A673 (cell line): ENCODE results near the gene PCBP2. TPM values are rescaled to one million over a fixed set of nuclear protein-coding genes. Genes with fewer than 3 reads are reported as not detected.

Experiments used
- BruUV-seq: library from RNA; stranded (reverse); fragments of 400-500 nt; replicated peaks from 2 replicates; lab custom pipeline; 2021; lab: Mats Ljungman, UMichigan
- CTCF ChIA-PET: fragments of 300-600 bp; sonication (Branson Sonifier 250); formaldehyde crosslinking; loops from one replicate; lab custom pipeline; 2022; ENCODE audit warnings: antibody characterized with exemption; lab: Charles Lee
- POLR2A ChIA-PET: fragments of 300-600 bp; sonication (Branson Sonifier 250); formaldehyde crosslinking; loops from one replicate; lab custom pipeline; 2022; ENCODE audit warnings: antibody characterized with exemption; ENCODE audit not compliant: low non-redundant PET; lab: Charles Lee
- DNase-seq: peaks from one replicate; pipeline ENCODE4 v3.0.0-alpha.2; 2015; ENCODE audit warnings: low spot score
- H3K27ac ChIP-seq: fragments of 200-600 bp; sonication (generic); 2 replicates; pipeline ENCODE4 v1.5.1; 2016; ENCODE audit warnings: mixed run types, low read depth, mild to moderate bottlenecking, mixed read lengths, antibody characterized with exemption, low read length; ENCODE audit not compliant: poor library complexity, severe bottlenecking
- H3K27me3 ChIP-seq: fragments of 200-600 bp; sonication (generic); replicated peaks from 2 replicates; pipeline ENCODE4 v1.6.1; 2017; ENCODE audit warnings: mixed run types, low read depth, mild to moderate bottlenecking, mixed read lengths, antibody characterized with exemption, low read length; ENCODE audit not compliant: insufficient read depth, poor library complexity
- H3K36me3 ChIP-seq: fragments of 200-600 bp; sonication (generic); 2 replicates; pipeline ENCODE4 v1.6.1; 2016; ENCODE audit warnings: mixed run types, mild to moderate bottlenecking, mixed read lengths, antibody characterized with exemption, low read length; ENCODE audit not compliant: insufficient read depth, poor library complexity, severe bottlenecking
- H3K4me1 ChIP-seq: fragments of 200-600 bp; sonication (generic); 2 replicates; pipeline ENCODE4 v1.6.1; 2017; ENCODE audit warnings: mixed run types, mild to moderate bottlenecking, mixed read lengths, antibody characterized with exemption, low read length; ENCODE audit not compliant: insufficient read depth, poor library complexity, severe bottlenecking
- H3K4me3 ChIP-seq: fragments of 200-600 bp; sonication (generic); 2 replicates; pipeline ENCODE4 v1.5.1; 2016; ENCODE audit warnings: low read depth, mixed run types, mild to moderate bottlenecking, mixed read lengths, low read length; ENCODE audit not compliant: poor library complexity, severe bottlenecking
- H3K9me3 ChIP-seq: fragments of 200-600 bp; sonication (generic); 2 replicates; pipeline ENCODE4 v1.6.1; 2016; ENCODE audit warnings: mixed run types, low read depth, mild to moderate bottlenecking, mixed read lengths, antibody characterized with exemption, low read length; ENCODE audit not compliant: poor library complexity, severe bottlenecking
- EZH2 ChIP-seq: fragments of 200-600 bp; sonication (generic); IDR thresholded peaks from 2 replicates; pipeline ENCODE4 v1.6.1; 2017; ENCODE audit warnings: borderline replicate concordance, low read depth, mild to moderate bottlenecking, mixed read lengths, antibody characterized with exemption, low read length; ENCODE audit not compliant: poor library complexity, severe bottlenecking
- intact Hi-C: fragments of 100-400 bp; cut with micrococcal nuclease; formaldehyde crosslinking; loops from one replicate; pipeline ENCODE4 v1.10.0; 2022; ENCODE audit not compliant: unreplicated experiment
- total RNA-seq: library from RNA; stranded (reverse); gene quantifications from 2 replicates; pipeline ENCODE4 v1.2.3, GENCODE V29; 2021
- TF ChIP-seq, protein P1 (sequence below): fragments of 300-800, 200-600 bp; sonication (generic); conservative IDR thresholded peaks from 2 replicates; pipeline ENCODE4 v1.5.1; 2017; ENCODE audit warnings: low read depth, mild to moderate bottlenecking, antibody characterized with exemption, low read length, moderate library complexity, mixed read lengths

PCBP2 gene
- total RNA-seq, 1 experiment from 2014 or later, result 1,215 TPM

DNA sequence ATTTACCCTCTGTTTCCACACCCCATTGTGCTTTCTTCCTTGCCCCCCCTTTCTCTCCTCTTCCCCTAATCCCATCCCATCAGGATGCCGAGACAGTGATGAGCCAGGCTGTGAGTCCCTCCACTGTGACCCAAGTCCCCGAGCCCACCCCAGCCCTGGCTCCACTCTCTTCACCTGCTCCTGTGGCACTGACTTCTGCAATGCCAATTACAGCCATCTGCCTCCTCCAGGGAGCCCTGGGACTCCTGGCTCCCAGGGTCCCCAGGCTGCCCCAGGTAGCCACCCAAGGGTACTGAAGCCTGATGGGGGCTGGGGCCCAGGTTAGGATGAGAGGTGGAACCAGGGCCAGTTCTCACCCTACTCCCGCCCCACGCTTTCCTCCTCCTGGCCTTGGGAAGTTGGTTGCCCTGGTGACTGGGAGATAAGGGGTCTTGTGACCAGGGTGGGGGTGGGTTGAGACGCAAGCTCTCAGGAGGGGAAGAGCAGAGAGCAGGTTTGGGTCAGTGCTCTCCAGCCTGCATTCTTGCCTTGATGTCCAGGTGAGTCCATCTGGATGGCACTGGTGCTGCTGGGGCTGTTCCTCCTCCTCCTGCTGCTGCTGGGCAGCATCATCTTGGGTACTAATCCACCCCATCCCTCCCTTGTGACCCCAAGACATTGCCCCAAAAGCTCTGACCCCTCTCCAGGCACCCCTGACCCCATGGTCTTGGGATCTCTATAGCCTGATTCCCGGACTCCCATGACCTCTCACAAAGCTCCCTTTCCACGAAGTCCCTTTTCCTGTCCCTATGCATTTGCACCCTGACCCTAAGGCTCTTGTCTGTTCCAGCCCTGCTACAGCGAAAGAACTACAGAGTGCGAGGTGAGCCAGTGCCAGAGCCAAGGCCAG lies 27.0 kb upstream of the PCBP2 start:
- Histone ChIP-seq H3K4me1 (peaks cover 10% of the 10 kb centered on the region), H3K27ac (no peak overlapping the region), H3K9me3 (no peaks in the 10 kb centered on the region), H3K27me3 (no peaks in the 10 kb centered on the region), H3K4me3 (no peak overlapping the region), H3K36me3 (no peaks in the 10 kb centered on the region)
- intact Hi-C loops, result no loop called here
- BruUV-seq, result no TSS peak
- TF ChIP-seq EZH2, result no peak
- TF ChIP-seq, protein P1, sequence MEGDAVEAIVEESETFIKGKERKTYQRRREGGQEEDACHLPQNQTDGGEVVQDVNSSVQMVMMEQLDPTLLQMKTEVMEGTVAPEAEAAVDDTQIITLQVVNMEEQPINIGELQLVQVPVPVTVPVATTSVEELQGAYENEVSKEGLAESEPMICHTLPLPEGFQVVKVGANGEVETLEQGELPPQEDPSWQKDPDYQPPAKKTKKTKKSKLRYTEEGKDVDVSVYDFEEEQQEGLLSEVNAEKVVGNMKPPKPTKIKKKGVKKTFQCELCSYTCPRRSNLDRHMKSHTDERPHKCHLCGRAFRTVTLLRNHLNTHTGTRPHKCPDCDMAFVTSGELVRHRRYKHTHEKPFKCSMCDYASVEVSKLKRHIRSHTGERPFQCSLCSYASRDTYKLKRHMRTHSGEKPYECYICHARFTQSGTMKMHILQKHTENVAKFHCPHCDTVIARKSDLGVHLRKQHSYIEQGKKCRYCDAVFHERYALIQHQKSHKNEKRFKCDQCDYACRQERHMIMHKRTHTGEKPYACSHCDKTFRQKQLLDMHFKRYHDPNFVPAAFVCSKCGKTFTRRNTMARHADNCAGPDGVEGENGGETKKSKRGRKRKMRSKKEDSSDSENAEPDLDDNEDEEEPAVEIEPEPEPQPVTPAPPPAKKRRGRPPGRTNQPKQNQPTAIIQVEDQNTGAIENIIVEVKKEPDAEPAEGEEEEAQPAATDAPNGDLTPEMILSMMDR, result no peak
- DNase-seq, result no peak
- POLR2A ChIA-PET, result no interaction called here
- CTCF ChIA-PET, result interaction anchor here (0.6 to 1.3 kb wide), 2 partner anchors 13 to 73 kb away, joined by 4 to 6 read pairs; no protein-coding TSS in a partner anchor

DNA sequence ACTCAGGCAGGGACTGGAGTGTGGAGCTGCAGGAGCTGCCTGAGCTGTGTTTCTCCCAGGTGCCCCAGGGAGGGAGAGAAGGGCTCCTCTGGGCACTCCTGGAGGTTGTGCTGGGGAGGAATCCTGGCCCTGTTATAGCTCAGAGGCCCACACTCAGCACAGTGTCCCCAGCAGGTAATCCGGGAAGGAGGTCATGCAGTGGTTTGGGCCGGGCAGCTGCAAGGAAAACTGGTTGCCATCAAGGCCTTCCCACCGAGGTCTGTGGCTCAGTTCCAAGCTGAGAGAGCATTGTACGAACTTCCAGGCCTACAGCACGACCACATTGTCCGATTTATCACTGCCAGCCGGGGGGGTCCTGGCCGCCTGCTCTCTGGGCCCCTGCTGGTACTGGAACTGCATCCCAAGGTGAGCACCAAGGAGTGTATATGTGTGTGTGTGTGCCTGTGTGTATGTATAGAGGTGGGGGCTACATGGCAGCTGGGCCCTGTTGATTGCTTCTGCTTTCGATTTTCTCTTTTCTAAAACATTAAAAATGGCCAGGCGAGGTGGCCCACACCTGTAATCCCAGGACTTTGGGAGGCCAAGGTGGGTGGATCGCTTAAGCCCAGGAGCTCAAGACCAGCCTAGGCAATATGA lies 26.3 kb upstream of the PCBP2 start:
- no peaks in the 10 kb centered on the region for H3K36me3 ChIP-seq
- CTCF ChIA-PET, result interaction anchor here (1.3 kb wide), 1 partner anchor 73 kb away, joined by 4 read pairs; no protein-coding TSS in a partner anchor
- H3K9me3 ChIP-seq, result no peaks in the 10 kb centered on the region
- no peak for DNase-seq
- H3K4me1 ChIP-seq, result peaks cover 8% of the 10 kb centered on the region
- no peak for TF ChIP-seq EZH2
- TF ChIP-seq, protein P1, result no peak
- H3K27me3 ChIP-seq, result no peaks in the 10 kb centered on the region
- intact Hi-C loops, result no loop called here
- no TSS peak for BruUV-seq
- no peak overlapping the region for H3K27ac ChIP-seq
- H3K4me3 ChIP-seq, result no peak overlapping the region
- POLR2A ChIA-PET, result no interaction called here

DNA sequence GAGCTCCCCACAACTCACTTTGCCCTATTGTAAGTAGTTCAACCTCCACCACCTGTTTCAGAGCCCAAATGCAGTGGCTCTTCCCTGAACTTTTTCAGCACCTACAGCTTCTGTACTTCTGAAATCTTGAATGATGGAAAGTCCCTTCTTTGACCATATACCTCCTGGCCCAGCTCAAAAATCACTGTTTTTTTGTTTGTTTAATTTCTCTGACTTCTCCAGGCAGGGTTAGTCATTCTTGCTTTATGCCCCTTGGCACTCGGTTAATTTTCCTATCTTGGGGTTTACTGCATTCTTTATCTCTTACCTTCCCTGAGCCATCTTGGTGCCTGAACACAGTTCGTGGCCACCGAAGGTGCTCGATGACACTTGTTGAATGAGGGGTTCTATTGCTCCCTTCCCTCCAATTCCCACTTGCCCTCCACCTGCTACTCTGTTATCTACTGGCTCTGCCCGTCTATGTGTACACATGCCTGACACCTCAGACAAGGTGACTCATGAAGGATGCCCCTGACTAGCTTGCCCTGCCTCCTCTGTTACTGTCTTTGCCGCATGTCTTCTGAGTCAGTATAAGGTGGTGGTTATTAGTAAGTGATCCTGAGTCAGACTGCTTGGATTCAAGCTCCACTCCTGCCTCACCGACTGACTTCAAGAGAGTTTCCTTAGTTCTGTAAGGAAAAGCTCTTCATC lies 23.9 kb upstream of the PCBP2 start:
- TF ChIP-seq, protein P1, result no peak
- no peak for TF ChIP-seq EZH2

More for the DNA sequence above, 23.9 kb upstream of the PCBP2 start:
- intact Hi-C loops, result no loop called here
- POLR2A ChIA-PET, result interaction anchor here (0.6 kb wide), 1 partner anchor 14 kb away, joined by 4 read pairs; no protein-coding TSS in a partner anchor
- H3K27ac ChIP-seq, result no peak overlapping the region
- no peak for DNase-seq
- CTCF ChIA-PET, result no interaction called here
- H3K36me3 ChIP-seq, result no peaks in the 10 kb centered on the region
- H3K9me3 ChIP-seq, result no peaks in the 10 kb centered on the region
- H3K4me1 ChIP-seq, result no peaks in the 10 kb centered on the region
- no peak overlapping the region for H3K4me3 ChIP-seq
- BruUV-seq, result no TSS peak
- no peaks in the 10 kb centered on the region for H3K27me3 ChIP-seq
